Glomerular visceral epithelial cell (primary cell): ENCODE measurements around the gene CENPO.

Experiments used
- DNase-seq: peaks from one replicate; pipeline ENCODE4 v3.0.0-alpha.2; 2016; ENCODE audit errors: extremely low spot score

Gene CENPO

DNA sequence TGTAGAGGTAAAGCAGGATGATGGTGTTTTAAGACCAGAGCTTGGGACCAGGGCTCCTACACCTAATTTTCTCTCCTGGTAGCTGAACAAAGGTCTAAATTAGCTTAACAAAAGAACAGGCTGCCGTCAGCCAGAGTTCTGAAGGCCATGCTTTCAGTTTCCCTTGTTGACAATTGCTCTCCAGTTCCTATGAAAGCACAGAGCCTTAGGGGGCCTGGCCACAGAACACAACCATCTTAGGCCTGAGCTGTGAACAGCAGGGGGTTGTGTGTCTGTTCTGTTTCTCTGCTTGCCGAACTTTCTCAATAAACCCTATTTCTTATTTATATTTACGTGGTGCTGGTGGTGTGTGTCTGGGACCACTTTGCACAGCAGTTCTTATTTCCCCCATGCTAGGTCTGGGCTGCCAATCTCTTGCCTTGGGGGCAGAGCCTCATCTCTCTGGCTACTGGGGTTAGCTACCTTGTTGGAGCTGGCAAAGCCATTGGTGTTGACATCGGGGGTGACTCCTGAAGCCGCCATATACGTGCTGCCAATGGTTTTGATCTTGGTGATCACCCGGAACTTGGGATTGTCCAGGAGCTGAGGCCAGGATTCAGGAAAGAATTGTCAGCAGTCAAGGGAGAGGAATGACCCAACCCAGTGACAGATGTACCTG is 29.0 kb downstream of the CENPO start:
- DNase-seq: no peak

DNA sequence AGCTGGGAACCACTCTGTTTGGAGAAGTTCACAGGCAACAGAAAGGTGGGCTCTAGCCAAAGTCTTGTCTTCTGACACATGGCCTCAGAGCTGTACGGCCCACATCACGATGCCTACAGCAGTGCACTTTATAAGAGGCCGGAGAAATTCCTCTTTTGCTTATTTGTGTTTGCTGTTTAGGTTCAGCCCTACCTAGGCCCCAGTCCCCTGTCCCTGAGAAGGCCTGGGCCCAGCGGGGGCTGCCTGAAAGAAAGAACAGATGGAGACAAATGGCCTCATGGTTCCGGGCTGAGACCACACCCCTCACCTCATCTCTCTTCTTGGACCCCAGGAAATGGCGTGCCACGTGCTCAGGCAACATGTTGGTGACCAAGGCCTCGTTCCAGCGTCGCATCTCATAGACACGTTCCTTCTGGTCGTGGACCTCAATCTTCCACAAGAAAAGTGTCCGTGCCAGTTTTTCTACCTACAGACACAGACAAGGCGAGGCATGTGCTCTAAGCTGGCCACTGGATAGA is 30.9 kb downstream of the CENPO start:
- no peak for DNase-seq

DNA sequence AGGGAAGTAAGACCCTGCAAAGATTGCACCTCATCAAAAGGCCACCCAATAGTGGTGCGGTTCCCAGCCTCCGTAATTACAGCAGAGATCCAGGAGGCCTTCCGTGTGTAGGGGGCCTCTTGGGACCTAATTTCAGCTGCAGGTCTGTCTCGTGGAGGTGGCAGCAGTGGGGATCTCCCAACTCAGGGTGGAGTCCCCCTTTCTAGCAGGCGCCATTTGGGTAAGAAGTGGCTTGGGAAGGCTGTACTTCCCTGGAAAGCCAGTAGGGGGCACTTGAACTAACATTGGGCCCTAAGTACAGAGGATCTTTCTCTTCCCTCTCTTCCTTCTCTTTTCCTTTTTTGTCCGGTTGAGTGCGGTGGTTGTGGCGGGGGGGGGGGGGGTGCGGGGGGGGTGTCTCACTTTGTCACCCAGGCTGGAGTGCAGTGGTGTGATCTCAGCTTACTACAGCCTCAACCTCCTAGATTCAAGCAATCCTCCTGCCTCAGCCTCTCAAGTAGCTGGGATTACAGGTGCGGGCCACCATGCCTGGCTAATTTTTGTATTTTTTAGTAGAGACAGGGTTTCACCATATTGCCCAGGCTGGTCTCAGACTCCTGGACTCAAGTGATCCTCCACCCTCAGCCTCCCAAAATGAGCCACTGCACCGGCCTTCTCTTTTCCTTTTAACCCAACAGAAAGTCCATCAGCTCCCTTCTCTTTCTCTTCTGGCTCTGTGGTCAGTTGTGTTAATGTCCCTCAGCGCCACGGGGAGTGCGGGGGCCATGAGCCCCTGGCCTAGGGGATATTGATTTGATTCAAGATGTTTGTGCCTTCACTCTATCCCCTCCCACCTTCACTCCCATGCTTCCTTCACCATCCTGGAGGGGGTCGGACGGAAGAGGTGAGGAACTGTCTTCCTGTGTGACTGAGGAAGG is 32.0 kb downstream of the CENPO start:
- no peak for DNase-seq

DNA sequence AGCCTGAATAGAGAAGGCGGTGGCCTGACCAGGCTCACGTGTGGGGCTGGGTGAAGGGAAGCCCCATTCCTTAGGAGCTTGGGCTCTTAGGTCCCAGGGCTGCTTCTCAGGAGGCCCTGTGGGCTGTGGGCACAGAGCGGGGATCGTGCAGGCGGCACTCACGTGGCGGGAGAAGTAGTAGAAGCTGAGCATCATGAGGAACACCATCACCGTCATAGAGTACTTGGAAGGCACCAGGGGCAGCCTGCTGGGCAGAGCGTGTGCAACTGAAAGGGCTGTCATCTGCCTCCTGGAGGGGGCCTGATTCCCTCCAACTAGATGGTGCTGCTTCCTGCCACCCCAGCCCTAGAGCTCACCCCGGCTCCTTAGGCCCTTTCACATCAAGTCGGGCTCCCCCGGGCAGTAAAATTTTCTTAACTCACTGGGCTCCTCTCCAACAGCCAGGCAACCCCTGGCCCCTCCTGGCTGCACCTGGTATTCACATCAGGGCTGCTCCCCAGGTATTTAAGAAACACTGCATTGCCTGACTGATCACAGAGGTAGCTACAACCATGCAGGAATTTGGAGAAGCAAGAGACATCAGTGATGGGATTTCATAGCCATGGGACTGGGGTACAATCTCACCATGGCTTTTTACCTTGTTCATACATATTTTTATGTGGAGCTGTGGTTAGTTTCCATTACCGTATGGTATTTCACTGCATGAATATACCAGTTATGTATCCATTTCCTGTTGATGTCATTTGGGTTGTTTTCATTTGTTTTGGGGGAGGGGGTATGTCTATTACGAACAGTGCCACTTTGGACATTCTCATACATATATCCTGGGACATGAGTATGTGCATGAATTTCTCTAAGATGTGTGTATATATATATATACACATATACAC is 32.9 kb downstream of the CENPO start:
- no peak for DNase-seq

DNA sequence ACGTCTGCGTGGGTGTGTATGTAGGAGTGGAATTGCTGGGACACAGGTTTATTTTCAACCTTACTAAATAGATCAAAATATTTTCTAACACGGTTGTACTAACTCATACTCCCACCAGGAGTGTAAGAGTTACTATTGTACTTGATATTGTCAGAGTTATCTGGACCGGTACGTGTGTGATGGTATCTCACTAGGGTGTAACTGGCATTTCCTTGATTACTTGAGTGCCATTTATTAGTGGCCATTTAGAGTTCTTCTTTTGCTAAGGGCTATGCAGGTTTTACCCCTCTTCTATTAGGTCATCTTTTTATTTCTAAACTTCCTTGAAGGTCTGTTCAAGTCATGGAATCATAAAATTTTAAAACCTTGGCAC is 33.5 kb downstream of the CENPO start:
- DNase-seq: no peak

DNA sequence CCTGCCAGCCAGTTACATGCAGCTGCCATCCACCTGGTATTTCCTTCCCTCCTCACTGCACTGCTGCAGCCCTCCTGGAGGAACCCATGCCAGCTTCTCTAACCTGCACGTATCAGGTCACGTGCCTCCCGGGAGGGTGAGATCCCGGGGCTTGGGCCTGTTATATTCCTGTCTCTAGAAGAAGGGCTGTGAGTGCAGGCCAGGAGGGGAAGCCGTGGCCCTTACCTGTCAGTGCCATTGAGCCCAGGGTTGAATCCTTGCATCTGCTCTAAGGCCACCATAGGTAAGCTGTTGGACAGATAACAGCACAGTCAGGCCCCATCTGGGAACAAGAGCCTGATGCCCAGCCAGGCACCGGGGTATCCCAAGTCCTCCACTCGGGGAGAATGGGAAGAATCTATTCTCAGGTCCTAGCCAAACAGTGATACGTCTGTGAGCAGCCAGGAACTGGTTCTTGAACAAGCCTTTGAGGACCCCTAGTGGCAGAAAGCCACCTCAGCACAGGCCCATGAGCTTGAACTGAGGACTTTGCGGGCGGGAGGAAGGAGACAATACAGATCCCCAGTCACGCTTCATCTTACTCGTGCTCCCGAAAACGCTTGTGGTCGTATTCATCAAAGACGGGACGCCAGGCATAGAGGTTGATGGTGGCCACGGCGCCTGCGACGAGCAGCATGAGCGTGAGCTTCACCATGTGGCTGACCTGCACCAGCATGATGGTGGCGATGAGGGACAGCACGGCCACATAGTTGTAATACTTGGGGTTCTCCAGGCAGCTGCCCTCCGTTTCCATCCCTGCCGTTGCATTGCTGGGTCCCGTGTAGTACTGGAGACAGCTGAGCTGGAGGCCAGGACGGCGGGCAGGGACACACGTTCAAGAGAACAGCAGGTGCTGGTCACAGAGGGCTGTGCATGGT is 34.4 kb downstream of the CENPO start:
- peak; percentile 72 for DNase-seq

DNA sequence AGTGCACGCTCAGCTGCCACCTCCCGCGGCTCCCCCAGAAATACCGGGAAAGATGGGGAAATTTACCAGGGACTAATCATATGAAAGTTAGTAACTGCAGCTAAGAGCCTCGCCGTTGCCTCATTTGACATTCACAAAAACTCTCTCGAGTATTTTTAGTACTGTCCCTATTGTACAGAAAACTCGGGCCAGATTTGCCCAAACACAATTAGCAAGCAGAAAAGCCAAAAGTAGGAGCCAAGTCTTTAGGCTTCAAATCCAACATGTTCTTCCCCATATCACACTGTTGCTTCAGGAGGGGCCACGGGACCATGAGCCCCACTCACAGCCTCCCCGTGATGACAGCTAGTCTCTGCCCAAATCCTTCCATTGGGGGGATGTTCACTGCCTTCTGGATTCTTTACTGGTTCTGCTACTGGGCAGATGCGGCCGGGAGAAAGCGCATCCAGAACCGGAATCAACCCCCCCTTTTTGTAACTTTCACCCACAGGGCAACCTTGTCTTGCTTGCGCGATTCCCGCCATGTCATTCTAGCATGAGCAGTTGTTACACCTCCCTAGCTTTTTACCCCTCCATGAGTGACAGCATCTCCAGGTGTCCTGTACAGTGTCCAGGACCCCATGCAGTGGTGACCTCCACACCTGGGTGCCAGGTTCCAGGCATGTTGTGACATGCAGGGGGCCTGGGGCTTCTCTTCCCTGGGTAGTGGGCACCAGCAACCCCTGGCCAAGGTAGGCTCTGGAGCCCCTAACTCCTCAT is 35.2 kb downstream of the CENPO start:
- no peak for DNase-seq

DNA sequence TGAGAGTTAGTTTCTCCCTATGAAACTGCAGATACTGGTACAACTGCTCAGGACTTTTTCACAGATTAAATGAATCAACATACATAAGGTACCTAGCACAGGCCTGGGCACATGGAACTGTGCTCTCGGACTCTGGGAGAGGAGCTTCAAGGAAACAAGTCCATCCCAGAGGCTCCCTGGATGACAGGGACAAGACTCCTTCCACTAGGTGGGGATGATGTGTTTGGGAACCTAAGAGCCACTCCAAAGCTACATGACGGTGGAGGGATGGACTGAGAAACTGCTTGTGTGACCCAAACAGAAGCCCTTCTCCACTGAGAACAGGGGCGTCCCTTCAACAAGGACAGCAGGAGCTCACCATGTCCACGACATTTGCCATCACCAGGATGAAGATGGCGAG is 37.1 kb downstream of the CENPO start:
- no peak for DNase-seq

DNA sequence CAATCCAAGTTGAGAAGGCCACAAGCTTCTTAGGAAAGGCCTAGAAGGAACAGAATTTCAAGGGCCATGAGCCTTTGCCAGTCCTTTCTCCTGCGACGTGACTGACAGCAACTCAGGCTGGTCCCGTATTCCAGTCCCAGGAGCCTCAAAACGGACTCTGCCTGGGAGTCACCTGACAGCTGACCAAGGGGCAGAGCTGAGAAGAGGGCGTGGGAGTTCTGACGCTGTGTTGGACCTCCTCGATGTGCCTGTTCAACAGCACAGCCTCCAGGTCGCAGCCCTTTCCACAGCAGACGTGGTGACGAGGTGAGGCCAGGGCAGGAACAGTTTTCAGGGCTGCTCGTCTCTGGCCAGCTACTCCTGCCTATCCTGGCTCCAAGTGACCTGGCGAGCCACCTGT is 37.6 kb downstream of the CENPO start:
- DNase-seq: no peak

DNA sequence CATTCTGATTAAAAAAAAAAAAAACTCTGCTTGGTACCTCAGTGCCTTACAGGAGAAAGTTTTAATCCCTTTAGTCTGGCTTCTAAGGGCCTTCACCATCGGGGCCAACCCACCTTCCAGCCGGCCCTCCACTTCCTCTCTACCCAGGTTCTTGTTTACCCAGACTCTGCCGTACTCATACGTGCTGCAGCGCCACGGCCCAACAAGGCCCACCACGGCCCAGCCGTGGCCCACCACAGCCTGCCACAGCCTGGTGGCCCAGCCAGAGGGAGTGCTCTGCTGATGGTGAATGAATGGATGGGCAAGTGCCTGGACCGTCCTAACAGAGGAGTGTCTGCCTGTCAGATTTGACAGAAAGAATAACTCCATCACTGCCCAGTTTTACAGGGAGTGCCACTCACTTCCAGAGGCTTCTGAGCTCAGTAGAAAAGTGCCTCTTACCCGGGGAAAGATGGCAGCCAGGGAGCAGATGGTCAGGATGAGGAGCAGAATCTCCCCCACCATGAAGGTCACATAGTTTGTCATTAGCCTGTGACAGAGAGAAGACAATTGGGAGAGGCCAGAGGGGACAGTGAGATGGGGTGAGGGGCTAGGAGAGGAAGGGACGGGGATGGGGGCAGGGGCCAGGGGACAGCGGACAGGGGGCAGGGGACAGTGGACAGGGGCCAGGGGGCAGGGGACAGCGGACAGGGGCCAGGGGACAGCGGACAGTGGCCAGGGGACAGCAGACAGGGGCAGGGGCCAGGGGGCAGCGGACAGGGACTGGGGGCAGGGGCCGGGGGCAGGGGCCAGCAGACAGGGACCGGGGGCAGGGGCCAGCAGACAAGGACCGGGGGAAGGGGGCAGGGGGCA is 38.2 kb downstream of the CENPO start:
- DNase-seq: no peak

DNA sequence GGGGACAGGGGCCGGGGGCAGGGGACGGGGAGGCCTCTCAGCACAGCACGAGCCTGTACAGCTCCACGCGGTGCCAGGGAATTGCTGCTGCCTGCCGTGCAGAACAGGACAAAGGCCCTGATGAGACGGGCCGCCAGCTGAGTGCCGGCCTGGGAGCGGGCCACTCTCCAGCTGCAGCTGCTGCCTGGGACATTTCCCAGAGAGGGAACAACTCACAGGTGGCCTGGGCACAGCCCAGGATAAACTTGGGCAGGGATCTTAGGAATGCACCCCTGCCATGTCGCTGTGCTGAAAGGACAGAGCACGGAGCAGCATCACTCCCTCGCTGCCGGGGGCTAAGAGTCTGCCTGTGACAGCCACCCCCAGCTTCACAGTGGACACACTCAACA is 38.8 kb downstream of the CENPO start:
- no peak for DNase-seq

DNA sequence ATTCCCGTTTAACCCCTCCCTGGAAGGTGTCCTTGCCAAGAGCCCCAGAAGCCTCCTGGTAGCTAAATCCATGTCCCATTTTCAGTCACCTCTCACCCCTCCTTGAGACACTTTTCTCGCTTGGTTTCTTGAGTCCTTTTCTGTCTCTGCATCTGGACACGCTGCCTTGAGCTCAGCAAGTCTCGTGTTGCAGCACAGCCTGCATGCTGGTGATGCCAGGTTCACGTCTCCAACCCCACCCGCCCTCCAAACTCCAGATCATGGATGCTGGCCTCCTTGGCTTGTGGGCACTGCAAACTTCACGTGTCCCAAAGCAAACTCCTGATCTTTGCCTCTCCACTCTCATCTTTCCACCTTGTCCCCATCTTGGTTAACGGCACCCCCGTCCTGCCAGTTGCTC is 39.3 kb downstream of the CENPO start:
- DNase-seq: no peak

DNA sequence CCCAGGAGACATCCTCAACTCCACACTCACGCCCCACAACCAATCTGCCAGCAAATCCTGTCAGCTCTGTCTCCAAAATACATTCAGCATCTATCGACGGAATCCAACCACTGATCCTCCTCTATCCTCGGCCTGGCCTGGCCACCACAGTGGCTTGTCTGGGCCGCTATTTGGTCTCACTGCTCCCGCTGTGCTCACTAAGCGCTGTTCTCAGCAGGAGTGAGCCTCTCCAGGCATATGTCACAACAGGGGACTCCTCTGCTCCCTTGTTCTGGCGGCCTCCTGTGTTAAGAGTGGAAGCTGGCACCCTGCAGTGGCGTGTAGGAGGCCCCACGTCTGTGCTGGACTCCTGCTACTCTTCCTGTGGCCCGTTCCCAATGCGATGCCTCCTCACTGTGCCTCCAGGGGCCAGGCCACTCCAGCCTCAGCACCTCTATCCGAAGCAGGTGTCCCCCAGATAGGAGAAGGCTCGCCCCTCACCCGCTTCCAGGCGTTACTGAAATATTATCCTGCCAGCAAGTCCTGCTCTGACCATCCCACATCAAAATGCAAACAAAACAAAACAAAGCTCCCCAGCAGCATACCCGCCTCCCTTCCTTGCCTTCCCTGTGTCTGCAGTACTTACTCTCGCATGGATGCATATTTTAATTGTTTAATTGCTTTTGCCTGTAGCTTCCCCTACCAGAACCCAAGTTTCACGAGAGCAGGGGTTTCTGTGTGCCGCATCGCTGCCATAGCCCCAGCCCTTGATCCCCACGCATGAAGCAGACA is 39.9 kb downstream of the CENPO start:
- DNase-seq: no peak

DNA sequence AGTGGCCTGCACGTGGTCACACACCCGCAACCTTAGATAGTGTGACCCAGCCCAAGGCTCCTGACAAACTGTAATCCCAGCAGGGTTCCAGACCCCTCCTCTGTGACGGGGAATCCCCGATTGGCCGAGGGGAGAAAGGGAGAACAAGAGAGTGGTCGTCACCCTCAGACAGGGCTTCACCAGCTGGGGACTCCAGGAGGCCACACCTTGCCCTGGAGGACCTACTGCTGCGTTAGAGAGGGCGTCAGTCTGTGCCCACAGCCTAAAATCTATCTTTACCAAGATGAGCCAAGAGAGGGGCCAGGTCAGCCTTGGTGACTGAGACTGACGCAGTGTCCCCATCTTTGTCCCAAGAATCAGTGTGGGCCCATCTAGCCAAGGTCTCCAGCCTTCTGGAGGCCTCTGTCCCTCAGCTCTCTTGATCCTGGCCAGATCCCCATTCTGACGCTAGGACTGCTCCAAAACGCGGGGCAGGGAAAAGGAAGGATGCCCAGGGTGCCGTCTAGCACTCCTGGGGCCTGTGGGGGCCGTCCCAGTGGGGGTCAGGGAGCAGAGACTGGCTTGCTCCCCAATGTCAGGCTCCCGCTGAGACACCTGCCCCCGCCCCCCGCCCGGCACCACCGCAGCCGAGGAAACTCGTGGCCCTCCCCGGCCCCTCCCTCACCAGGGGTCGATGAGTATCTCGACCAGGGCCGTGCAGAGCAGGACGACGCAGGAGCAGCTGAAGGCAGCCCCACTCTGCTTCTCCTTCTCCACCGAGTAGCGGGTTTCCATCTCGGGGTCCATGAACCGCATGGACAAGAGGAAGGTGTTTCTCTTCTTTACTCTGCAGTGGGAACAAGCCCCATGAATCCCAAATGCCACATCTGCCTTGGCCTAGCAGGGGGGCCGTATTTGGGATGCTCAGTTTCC is 40.9 kb downstream of the CENPO start:
- no peak for DNase-seq

DNA sequence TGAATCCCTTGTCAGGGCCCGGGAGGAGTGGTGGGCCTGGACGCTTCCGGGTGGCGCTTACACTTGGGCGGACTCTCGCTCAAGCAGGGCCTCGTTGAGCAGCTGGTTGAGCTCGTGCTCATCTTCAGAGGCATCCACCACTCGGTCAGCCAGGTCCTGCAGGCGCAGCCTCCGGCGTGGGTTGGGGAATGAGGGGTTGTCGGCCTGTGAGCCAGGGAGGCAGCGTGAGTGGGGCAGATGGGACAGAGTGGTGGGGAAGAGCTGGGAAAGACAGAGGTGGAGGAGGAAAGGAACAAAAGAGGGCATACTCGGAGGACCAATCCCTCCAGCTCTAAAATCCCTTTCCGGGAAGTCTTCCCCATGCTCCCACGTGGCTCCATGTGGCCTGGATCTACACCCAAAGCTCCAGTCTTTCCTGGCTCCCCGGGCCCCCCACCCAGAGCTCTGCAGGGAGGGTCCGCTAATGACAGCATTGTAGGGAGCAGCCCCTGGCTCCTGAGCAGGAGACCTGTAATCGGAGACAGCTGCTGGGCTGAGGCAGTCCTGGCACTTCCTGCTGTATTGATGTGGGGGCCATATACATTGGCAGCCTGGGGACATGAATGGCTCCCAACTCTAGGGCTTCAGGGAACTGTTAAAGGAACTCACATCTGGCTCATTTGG is 41.6 kb downstream of the CENPO start:
- no peak for DNase-seq

DNA sequence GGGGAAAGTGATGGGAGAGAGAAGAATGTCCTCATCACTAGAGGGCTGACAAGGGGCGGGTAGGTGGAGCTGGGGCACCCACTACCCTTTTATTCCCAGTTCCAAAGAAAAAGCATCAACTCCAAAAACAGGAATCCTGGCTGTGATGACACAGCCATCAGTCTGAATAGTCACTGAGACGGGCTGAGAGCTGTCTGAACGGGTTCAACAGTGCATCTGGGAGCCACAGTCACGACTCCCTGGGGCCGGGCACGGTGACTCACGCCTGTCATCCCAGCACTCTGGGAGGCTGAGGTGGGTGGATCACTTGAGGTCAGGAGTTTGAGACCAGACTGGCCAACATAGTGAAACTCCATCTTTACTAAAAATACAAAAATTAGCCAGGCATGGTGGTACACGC is 42.2 kb downstream of the CENPO start:
- DNase-seq: peak; percentile 31

DNA sequence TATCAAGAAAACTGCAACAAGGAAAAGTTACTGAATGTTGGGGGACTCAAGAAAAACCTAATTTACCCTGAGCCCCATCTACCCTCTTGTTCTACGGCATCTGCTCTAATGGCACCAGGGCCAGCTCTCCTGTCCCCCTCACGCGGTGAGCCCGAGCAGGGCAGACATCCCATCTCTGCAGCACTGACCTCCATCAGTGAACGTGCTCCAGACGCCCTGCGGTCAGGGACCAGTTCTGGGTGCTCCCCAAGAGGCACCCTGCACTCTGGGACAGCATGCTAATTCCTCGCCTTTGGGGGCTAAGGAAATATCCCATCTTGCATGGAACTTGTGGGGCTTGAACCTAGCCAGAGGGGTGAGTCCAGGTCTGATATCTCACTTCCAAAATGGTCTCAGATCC is 43.0 kb downstream of the CENPO start:
- no peak for DNase-seq
